Loucy (cell line): ENCODE results near the gene TRIM46.

Source experiments
- H2AFZ ChIP-seq: fragments of 200-600 bp; sonication (generic); 2 replicates; pipeline ENCODE4 v1.6.0; 2016; ENCODE audit warnings: antibody characterized with exemption, mild to moderate bottlenecking, low read length, moderate library complexity
- H3F3A ChIP-seq: fragments of 200-600 bp; 2 replicates; pipeline ENCODE4 v1.6.0; 2016; ENCODE audit warnings: antibody characterized with exemption, low read depth, mild to moderate bottlenecking
- H3K27me3 ChIP-seq: fragments of 200-600 bp; sonication (generic); 2 replicates; pipeline ENCODE4 v1.6.1; 2014; ENCODE audit warnings: low read length, mild to moderate bottlenecking; ENCODE audit not compliant: insufficient read depth, poor library complexity, severe bottlenecking
- H3K36me3 ChIP-seq: fragments of 200-600 bp; sonication (generic); 2 replicates; pipeline ENCODE4 v1.6.1; 2016; ENCODE audit warnings: low read length; ENCODE audit not compliant: insufficient read depth
- H3K4me1 ChIP-seq: fragments of 200-600 bp; sonication (generic); 2 replicates; pipeline ENCODE4 v1.5.1; 2014; ENCODE audit warnings: low read length, mild to moderate bottlenecking; ENCODE audit not compliant: insufficient read depth, poor library complexity, severe bottlenecking
- H3K4me2 ChIP-seq: fragments of 200-600 bp; sonication (generic); 2 replicates; pipeline ENCODE4 v1.6.0; 2014; ENCODE audit warnings: antibody characterized with exemption, low read length, low read depth, mild to moderate bottlenecking; ENCODE audit not compliant: poor library complexity, severe bottlenecking
- H3K4me3 ChIP-seq: fragments of 200-600 bp; sonication (generic); 2 replicates; pipeline ENCODE4 v1.5.1; 2014; ENCODE audit warnings: low read length, mild to moderate bottlenecking, mixed read lengths; ENCODE audit not compliant: poor library complexity, severe bottlenecking
- H3K79me2 ChIP-seq: fragments of 200-600 bp; sonication (generic); 2 replicates; pipeline ENCODE4 v1.6.1; 2014; ENCODE audit warnings: low read length; ENCODE audit not compliant: insufficient read depth
- H3K9ac ChIP-seq: fragments of 200-600 bp; sonication (generic); 2 replicates; pipeline ENCODE4 v1.6.0; 2014; ENCODE audit warnings: mild to moderate bottlenecking, low read depth, low read length, moderate library complexity; ENCODE audit not compliant: poor library complexity, severe bottlenecking
- H3K9me2 ChIP-seq: fragments of 200-600 bp; sonication (generic); replicated peaks from 2 replicates; pipeline ENCODE4 v1.6.1; 2016; ENCODE audit warnings: low read depth, low read length, mixed read lengths
- H3K9me3 ChIP-seq: fragments of 200-600 bp; sonication (generic); 2 replicates; pipeline ENCODE4 v1.6.1; 2014; ENCODE audit warnings: mild to moderate bottlenecking, antibody characterized with exemption, low read length, low read depth; ENCODE audit not compliant: insufficient read depth
- H4K20me1 ChIP-seq: fragments of 200-600 bp; sonication (generic); 2 replicates; pipeline ENCODE4 v1.6.0; 2014; ENCODE audit warnings: antibody characterized with exemption, low read length, mild to moderate bottlenecking; ENCODE audit not compliant: insufficient read depth, poor library complexity, severe bottlenecking
- EZH2phosphoT487 ChIP-seq: fragments of 200-600 bp; IDR thresholded peaks from 2 replicates; pipeline ENCODE4 v1.6.1; 2018; ENCODE audit warnings: antibody characterized with exemption, mild to moderate bottlenecking, moderate library complexity, borderline replicate concordance
- TF ChIP-seq, protein P1 (sequence below): fragments of 200-600 bp; sonication (generic); conservative IDR thresholded peaks from 2 replicates; pipeline ENCODE4 v1.5.1; 2014; ENCODE audit warnings: mild to moderate bottlenecking, antibody characterized with exemption, low read length

Gene TRIM46

GRCh38 chr1:155195201-155196102 is 21.8 kb downstream of the TRIM46 start:
- TF ChIP-seq, protein P1, sequence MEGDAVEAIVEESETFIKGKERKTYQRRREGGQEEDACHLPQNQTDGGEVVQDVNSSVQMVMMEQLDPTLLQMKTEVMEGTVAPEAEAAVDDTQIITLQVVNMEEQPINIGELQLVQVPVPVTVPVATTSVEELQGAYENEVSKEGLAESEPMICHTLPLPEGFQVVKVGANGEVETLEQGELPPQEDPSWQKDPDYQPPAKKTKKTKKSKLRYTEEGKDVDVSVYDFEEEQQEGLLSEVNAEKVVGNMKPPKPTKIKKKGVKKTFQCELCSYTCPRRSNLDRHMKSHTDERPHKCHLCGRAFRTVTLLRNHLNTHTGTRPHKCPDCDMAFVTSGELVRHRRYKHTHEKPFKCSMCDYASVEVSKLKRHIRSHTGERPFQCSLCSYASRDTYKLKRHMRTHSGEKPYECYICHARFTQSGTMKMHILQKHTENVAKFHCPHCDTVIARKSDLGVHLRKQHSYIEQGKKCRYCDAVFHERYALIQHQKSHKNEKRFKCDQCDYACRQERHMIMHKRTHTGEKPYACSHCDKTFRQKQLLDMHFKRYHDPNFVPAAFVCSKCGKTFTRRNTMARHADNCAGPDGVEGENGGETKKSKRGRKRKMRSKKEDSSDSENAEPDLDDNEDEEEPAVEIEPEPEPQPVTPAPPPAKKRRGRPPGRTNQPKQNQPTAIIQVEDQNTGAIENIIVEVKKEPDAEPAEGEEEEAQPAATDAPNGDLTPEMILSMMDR = no peak
- TF ChIP-seq EZH2phosphoT487 = no peak
- Histone ChIP-seq H3K27me3 (no peaks in the 10 kb centered on the region), H3K9ac (no peak overlapping the region), H3F3A (no peaks in the 10 kb centered on the region), H3K9me3 (no peaks in the 10 kb centered on the region), H3K4me1 (peaks cover 16% of the 10 kb centered on the region), H3K4me2 (peak overlapping the region; percentile 93), H3K4me3 (peak overlapping the region; percentile 74), H4K20me1 (no peaks in the 10 kb centered on the region), H3K36me3 (no peaks in the 10 kb centered on the region), H2AFZ (no peak overlapping the region), H3K9me2 (no peaks in the 10 kb centered on the region), H3K79me2 (no peaks in the 10 kb centered on the region)

GRCh38 chr1:155196103-155196892 is 22.6 kb downstream of the TRIM46 start:
- no peaks in the 10 kb centered on the region for H3F3A ChIP-seq
- H3K36me3 ChIP-seq = no peaks in the 10 kb centered on the region
- TF ChIP-seq, protein P1 = no peak
- TF ChIP-seq EZH2phosphoT487 = no peak
- no peak overlapping the region for H2AFZ ChIP-seq
- H3K27me3 ChIP-seq = no peaks in the 10 kb centered on the region
- no peak overlapping the region for H3K4me2 ChIP-seq
- peaks cover 16% of the 10 kb centered on the region for H3K4me1 ChIP-seq
- H3K9me3 ChIP-seq = no peaks in the 10 kb centered on the region
- H3K9me2 ChIP-seq = no peaks in the 10 kb centered on the region
- no peaks in the 10 kb centered on the region for H3K79me2 ChIP-seq
- H3K9ac ChIP-seq = no peak overlapping the region
- no peak overlapping the region for H3K4me3 ChIP-seq
- no peaks in the 10 kb centered on the region for H4K20me1 ChIP-seq

DNA sequence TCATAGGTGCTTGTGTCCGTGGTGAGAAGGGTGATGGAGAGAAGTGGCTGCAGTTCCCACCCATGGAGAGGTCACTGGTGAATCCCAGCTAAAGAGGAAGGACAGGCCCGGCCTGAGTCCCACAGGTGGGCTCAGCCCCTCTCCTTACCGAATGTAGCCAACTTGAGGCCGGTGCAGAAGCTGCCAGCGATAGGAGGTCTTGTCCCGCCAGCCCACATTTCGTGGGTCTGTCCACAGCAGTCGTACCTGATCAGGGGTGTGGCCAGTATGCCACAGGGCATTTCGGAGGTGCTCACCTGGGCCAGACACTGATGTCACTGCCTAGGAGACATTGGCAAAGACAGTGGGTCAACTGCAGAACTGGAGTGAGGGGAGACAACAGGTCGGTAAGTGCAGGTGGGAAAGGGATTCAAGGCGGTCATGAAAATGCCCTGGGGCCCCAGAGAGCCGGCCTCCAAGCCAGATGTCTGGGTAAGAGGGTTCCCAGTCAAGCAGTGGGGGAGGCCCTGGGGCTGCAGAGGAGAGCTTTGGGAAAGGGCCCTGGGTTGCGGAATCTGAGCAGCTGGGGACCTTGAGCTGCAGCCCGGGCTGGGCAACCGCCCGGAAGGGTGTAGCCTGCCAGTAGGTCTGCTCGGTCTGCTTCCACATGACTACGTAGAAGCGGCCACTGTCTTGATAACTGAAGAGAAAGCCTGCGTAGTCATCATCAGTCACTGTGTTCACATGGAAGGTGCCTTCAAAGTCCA is 23.4 kb downstream of the TRIM46 start:
- H3K9me3 ChIP-seq = no peaks in the 10 kb centered on the region
- H3K4me3 ChIP-seq = no peak overlapping the region
- H3K9me2 ChIP-seq = no peaks in the 10 kb centered on the region
- no peaks in the 10 kb centered on the region for H4K20me1 ChIP-seq
- H3K36me3 ChIP-seq = no peaks in the 10 kb centered on the region
- H3K79me2 ChIP-seq = no peaks in the 10 kb centered on the region
- H3K4me1 ChIP-seq = peaks cover 16% of the 10 kb centered on the region
- no peak overlapping the region for H3K4me2 ChIP-seq
- no peak overlapping the region for H3K9ac ChIP-seq
- no peak for TF ChIP-seq EZH2phosphoT487
- TF ChIP-seq, protein P1 = no peak
- H3K27me3 ChIP-seq = no peaks in the 10 kb centered on the region
- no peak overlapping the region for H2AFZ ChIP-seq
- H3F3A ChIP-seq = no peaks in the 10 kb centered on the region
